A673 (cell line): ENCODE results near the gene MEAK7. TPM values are rescaled to one million over a fixed set of nuclear protein-coding genes. Genes with fewer than 3 reads are reported as not detected.

Experiments used
- BruUV-seq: library from RNA; stranded (reverse); fragments of 400-500 nt; replicated peaks from 2 replicates; lab custom pipeline; 2021; lab: Mats Ljungman, UMichigan
- CTCF ChIA-PET: fragments of 300-600 bp; sonication (Branson Sonifier 250); formaldehyde crosslinking; loops from one replicate; lab custom pipeline; 2022; ENCODE audit warnings: antibody characterized with exemption; lab: Charles Lee
- POLR2A ChIA-PET: fragments of 300-600 bp; sonication (Branson Sonifier 250); formaldehyde crosslinking; loops from one replicate; lab custom pipeline; 2022; ENCODE audit warnings: antibody characterized with exemption; ENCODE audit not compliant: low non-redundant PET; lab: Charles Lee
- DNase-seq: peaks from one replicate; pipeline ENCODE4 v3.0.0-alpha.2; 2015; ENCODE audit warnings: low spot score
- H3K27ac ChIP-seq: fragments of 200-600 bp; sonication (generic); 2 replicates; pipeline ENCODE4 v1.5.1; 2016; ENCODE audit warnings: mixed run types, low read depth, mild to moderate bottlenecking, mixed read lengths, antibody characterized with exemption, low read length; ENCODE audit not compliant: poor library complexity, severe bottlenecking
- H3K27me3 ChIP-seq: fragments of 200-600 bp; sonication (generic); replicated peaks from 2 replicates; pipeline ENCODE4 v1.6.1; 2017; ENCODE audit warnings: mixed run types, low read depth, mild to moderate bottlenecking, mixed read lengths, antibody characterized with exemption, low read length; ENCODE audit not compliant: insufficient read depth, poor library complexity
- H3K36me3 ChIP-seq: fragments of 200-600 bp; sonication (generic); 2 replicates; pipeline ENCODE4 v1.6.1; 2016; ENCODE audit warnings: mixed run types, mild to moderate bottlenecking, mixed read lengths, antibody characterized with exemption, low read length; ENCODE audit not compliant: insufficient read depth, poor library complexity, severe bottlenecking
- H3K4me1 ChIP-seq: fragments of 200-600 bp; sonication (generic); 2 replicates; pipeline ENCODE4 v1.6.1; 2017; ENCODE audit warnings: mixed run types, mild to moderate bottlenecking, mixed read lengths, antibody characterized with exemption, low read length; ENCODE audit not compliant: insufficient read depth, poor library complexity, severe bottlenecking
- H3K4me3 ChIP-seq: fragments of 200-600 bp; sonication (generic); 2 replicates; pipeline ENCODE4 v1.5.1; 2016; ENCODE audit warnings: low read depth, mixed run types, mild to moderate bottlenecking, mixed read lengths, low read length; ENCODE audit not compliant: poor library complexity, severe bottlenecking
- H3K9me3 ChIP-seq: fragments of 200-600 bp; sonication (generic); 2 replicates; pipeline ENCODE4 v1.6.1; 2016; ENCODE audit warnings: mixed run types, low read depth, mild to moderate bottlenecking, mixed read lengths, antibody characterized with exemption, low read length; ENCODE audit not compliant: poor library complexity, severe bottlenecking
- CTCF ChIP-seq: fragments of 300-800, 200-600 bp; sonication (generic); conservative IDR thresholded peaks from 2 replicates; pipeline ENCODE4 v1.5.1; 2017; ENCODE audit warnings: low read depth, mild to moderate bottlenecking, antibody characterized with exemption, low read length, moderate library complexity, mixed read lengths
- EZH2 ChIP-seq: fragments of 200-600 bp; sonication (generic); IDR thresholded peaks from 2 replicates; pipeline ENCODE4 v1.6.1; 2017; ENCODE audit warnings: borderline replicate concordance, low read depth, mild to moderate bottlenecking, mixed read lengths, antibody characterized with exemption, low read length; ENCODE audit not compliant: poor library complexity, severe bottlenecking
- intact Hi-C: fragments of 100-400 bp; cut with micrococcal nuclease; formaldehyde crosslinking; loops from one replicate; pipeline ENCODE4 v1.10.0; 2022; ENCODE audit not compliant: unreplicated experiment
- total RNA-seq: library from RNA; stranded (reverse); gene quantifications from 2 replicates; pipeline ENCODE4 v1.2.3, GENCODE V29; 2021

The MEAK7 gene
- total RNA-seq, 1 experiment from 2014 or later = 11.6 TPM

- no peak overlapping the region for H3K4me3 ChIP-seq
- H3K9me3 ChIP-seq = no peaks in the 10 kb centered on the region
- CTCF ChIA-PET = no interaction called here
- no peak for DNase-seq
- POLR2A ChIA-PET = no interaction called here
- TF ChIP-seq CTCF (no peak), EZH2 (no peak)
- intact Hi-C loops = no loop called here
- no peak overlapping the region for H3K27ac ChIP-seq
- BruUV-seq = no TSS peak
- H3K36me3 ChIP-seq = no peaks in the 10 kb centered on the region
- no peaks in the 10 kb centered on the region for H3K4me1 ChIP-seq
- H3K27me3 ChIP-seq = no peaks in the 10 kb centered on the region
Measured at GRCh38 chr16:84459941-84460405, 44.5 kb downstream of the MEAK7 start.

GRCh38 chr16:84459533-84459894, 44.9 kb downstream of the MEAK7 start:
- Histone ChIP-seq H3K36me3 (no peaks in the 10 kb centered on the region), H3K9me3 (no peaks in the 10 kb centered on the region), H3K27me3 (no peaks in the 10 kb centered on the region), H3K27ac (no peak overlapping the region), H3K4me1 (no peaks in the 10 kb centered on the region), H3K4me3 (no peak overlapping the region)
- POLR2A ChIA-PET = no interaction called here
- intact Hi-C loops = no loop called here
- BruUV-seq = no TSS peak
- CTCF ChIA-PET = no interaction called here
- DNase-seq = no peak
- no peak for TF ChIP-seq EZH2
- TF ChIP-seq CTCF = no peak

DNA sequence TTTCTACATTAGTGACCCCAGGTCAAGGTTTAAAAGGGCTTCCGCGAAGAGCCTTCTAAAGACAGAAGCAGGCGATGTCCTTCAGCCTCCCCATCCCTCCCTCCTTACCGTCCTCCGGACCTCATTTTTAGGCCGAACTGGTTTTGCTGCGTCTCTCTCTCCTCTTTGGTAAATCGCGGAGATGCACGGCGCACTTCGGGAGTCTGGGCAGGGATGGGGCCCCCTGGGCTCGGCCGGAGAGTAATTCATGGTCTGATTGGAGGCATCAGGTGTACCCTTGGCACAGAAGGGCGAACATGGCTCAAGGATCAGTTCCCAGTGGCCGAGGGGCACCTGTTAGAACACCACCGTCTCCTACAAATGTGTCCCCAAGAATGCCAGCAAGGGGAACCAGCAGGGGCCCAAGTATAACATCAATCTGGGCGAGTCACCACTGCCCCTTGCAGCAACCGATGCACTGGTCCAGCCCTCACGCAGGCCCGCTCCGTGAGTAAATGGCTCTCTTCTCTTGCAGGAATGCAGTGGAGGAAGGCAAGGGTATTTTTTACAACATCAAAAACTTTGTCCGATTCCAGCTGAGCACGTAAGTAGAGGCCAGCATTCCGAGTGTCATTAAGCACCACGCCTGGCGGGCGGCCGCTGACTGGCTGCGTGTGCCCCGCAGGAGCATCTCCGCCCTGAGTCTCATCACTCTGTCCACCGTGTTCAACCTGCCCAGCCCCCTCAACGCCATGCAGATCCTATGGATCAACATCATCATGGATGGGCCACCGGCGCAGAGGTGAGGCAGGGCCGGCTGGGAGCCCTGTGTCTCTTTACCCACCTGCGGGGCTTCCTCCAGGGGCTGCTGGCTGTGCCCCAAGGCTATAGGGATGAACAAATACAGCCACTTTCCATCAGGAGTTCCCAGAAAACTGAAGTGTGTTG, 45.6 kb downstream of the MEAK7 start:
- TF ChIP-seq CTCF (no peak), EZH2 (no peak)
- H3K4me3 ChIP-seq = no peak overlapping the region
- no peak overlapping the region for H3K27ac ChIP-seq
- DNase-seq = no peak
- no TSS peak for BruUV-seq
- no peaks in the 10 kb centered on the region for H3K9me3 ChIP-seq
- H3K4me1 ChIP-seq = no peaks in the 10 kb centered on the region
- ChIA-PET CTCF (no interaction called here), POLR2A (no interaction called here)
- no peaks in the 10 kb centered on the region for H3K36me3 ChIP-seq
- intact Hi-C loops = no loop called here
- no peaks in the 10 kb centered on the region for H3K27me3 ChIP-seq
